Measurements from ENCODE around the gene TRIM3.

DNA sequence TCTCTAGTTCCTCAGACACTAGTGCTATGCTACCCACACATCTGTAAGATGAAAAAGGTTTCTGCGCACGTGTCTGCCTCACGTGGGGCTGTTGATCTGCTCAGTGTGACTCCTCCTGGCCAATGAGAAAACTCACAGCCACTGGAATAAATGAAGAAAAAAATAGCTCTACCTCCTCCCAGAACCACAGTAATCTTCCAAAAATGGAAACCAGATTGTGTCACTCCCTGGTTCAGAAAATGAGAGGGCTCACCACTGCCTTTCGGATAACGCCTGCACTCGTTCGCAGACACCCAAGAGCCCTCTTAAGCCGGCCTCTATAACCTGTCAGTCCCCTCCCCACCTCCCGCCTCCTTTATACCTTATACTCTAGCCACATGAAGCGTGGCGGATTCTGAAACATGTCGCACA is 59.9 kb downstream of the TRIM3 start:
- no peak for TF ChIP-seq POLR2AphosphoS5 (IDR thresholded peaks at IDR 0.05; ENCODE audit: borderline replicate concordance, low read depth, low read length)
- TF ChIP-seq EZH2 (IDR thresholded peaks at IDR 0.05): no peak
- TF ChIP-seq FOXP2 (optimal IDR thresholded peaks at IDR 0.05; ENCODE audit: control extremely low read depth, extremely low read length, insufficient read depth): no peak
